ENCODE measurements around the gene IPCEF1. TPM values are rescaled to one million over a fixed set of nuclear protein-coding genes. Genes with fewer than 3 reads are reported as not detected.

Gene IPCEF1
- total and polyA plus RNA-seq, 2 of the 4 experiments (the other 2 are of a cell fraction), result under 0.01 to 0.03 TPM

GRCh38 chr6:154134471-154135147 lies 222.0 kb downstream of the IPCEF1 start:
- intact Hi-C loops (cut with micrococcal nuclease) (no loop called here), in situ Hi-C loops (cut with MboI; ENCODE audit: low sequenced_read_pairs) (no loop called here), dilution Hi-C loops (cut with HindIII; ENCODE audit: low sequenced_read_pairs, unreplicated experiment) (no loop called here)
- Histone ChIP-seq H3K9ac (ENCODE audit: low read depth, low read length) (no peak overlapping the region), H3K9me1 (ENCODE audit: insufficient read depth, low read length) (no peaks in the 10 kb centered on the region), H3K18ac (ENCODE audit: low read depth, low read length) (no peak overlapping the region), H2BK120ac (ENCODE audit: low read depth, low read length) (no peak overlapping the region), H4K5ac (ENCODE audit: low read depth, low read length) (no peak overlapping the region), H3K4me2 (ENCODE audit: low read depth, low read length) (no peak overlapping the region), H4K20me1 (ENCODE audit: insufficient read depth, low read length) (no peaks in the 10 kb centered on the region), H2AFZ (replicated peaks; ENCODE audit: low read length, poor library complexity) (no peak overlapping the region), H3K27me3 (ENCODE audit: control insufficient read depth, insufficient read depth, low read length) (no peaks in the 10 kb centered on the region), H2BK5ac (ENCODE audit: low read depth, low read length, poor library complexity, severe bottlenecking) (no peak overlapping the region), H4K91ac (ENCODE audit: insufficient read depth, low read depth, low read length) (no peak overlapping the region), H3K79me1 (ENCODE audit: low read depth in 1 of 2, low read length in 2 of 2) (no peaks in the 10 kb centered on the region), H2BK15ac (ENCODE audit: low read depth, low read length) (no peak overlapping the region), H2BK20ac (ENCODE audit: low read depth, low read length) (no peak overlapping the region), H3K9me3 (ENCODE audit: control insufficient read depth, insufficient read depth, low read length) (no peaks in the 10 kb centered on the region), H3K36me3 (ENCODE audit: control insufficient read depth, insufficient read depth, low read length) (no peaks in the 10 kb centered on the region), H3K4ac (ENCODE audit: low read depth, low read length) (no peak overlapping the region), H3K23ac (ENCODE audit: low read depth, low read length) (no peak overlapping the region), H3K27ac (ENCODE audit: insufficient read depth, low read length) (no peak overlapping the region), H2AK5ac (ENCODE audit: low read depth, low read length) (no peak overlapping the region), H3K4me1 (ENCODE audit: control insufficient read depth, insufficient read depth, low read length) (no peaks in the 10 kb centered on the region), H3K56ac (ENCODE audit: extremely low read depth, insufficient read depth, low read length) (no peak overlapping the region), H2AK9ac (replicated peaks; ENCODE audit: low read depth, low read length, poor library complexity) (no peak overlapping the region), H4K8ac (ENCODE audit: low read depth in 2 of 2, low read length in 2 of 2) (no peak overlapping the region), H3K4me3 (ENCODE audit: insufficient read depth, low read depth, low read length) (no peak overlapping the region), H3K14ac (replicated peaks; ENCODE audit: low read depth, low read length) (no peak overlapping the region)
- no peak for ATAC-seq (ENCODE audit: low read depth)
- DNase-seq, result no peak
- ChIA-PET POLR2A (ENCODE audit: unreplicated experiment) (no interaction called here), CTCF (no interaction called here)
- TF ChIP-seq MXI1 (IDR thresholded peaks at IDR 0.05; ENCODE audit: borderline replicate concordance, low read depth, low read length), result no peak
- no peak for TF ChIP-seq RAD21 (IDR thresholded peaks at IDR 0.05; ENCODE audit: low read length)
- TF ChIP-seq SMC3 (IDR thresholded peaks at IDR 0.05; ENCODE audit: low read depth, low read length), result no peak
- no peak for TF ChIP-seq RCOR1 (IDR thresholded peaks at IDR 0.05; ENCODE audit: insufficient replicate concordance, low read length)
- TF ChIP-seq CTCF (conservative IDR thresholded peaks at IDR 0.05; ENCODE audit: low read depth, low read length), result no peak
- no peak for TF ChIP-seq ELK1 (IDR thresholded peaks at IDR 0.05; ENCODE audit: borderline replicate concordance, low read depth, low read length)
- BruUV-seq (replicated peaks), result no TSS peak
- 52% methylated on average over 2 of the region's 8 CpGs; no CpG with 5 or more reads in 1 of the 2 experiments for whole genome bisulfite sequencing, 2 experiments (ENCODE audit: extremely low coverage in 2 of 2, insufficient read length in 1 of 2)
